HEK293 (cell line): Measurements from ENCODE around the gene RHBDD2.

Source experiments
- CTCF ChIA-PET: fragments of 350-600 bp; formaldehyde crosslinking; extraction: SDS; loops from one replicate; lab custom pipeline; 2021; ENCODE audit warnings: antibody characterized with exemption; lab: Yijun Ruan, JAX
- POLR2A ChIA-PET: fragments of 300-600 bp; formaldehyde crosslinking; extraction: SDS; loops from one replicate; lab custom pipeline; 2020; ENCODE audit warnings: antibody characterized with exemption, inconsistent platforms; lab: Yijun Ruan, JAX
- H3K27ac ChIP-seq: fragments of 200-500 bp; sonication (Bioruptor generic); 2 replicates; pipeline ENCODE4 v1.5.1; 2014; ENCODE audit warnings: low read depth, low read length, control low read depth, inconsistent platforms; ENCODE audit errors: extremely low read depth
- H3K36me3 ChIP-seq, 2 experiments: fragments of 200-500 bp in 1 of 2; sonication (Bioruptor generic) in 1 of 2; 1 replicate in 1 of 2; 2 replicates in 1 of 2; pipeline ENCODE4 v1.5.1; 2014 to 2017; ENCODE audit warnings: inconsistent platforms in 2 of 2, low read length in 2 of 2; ENCODE audit not compliant: control insufficient read depth in 2 of 2, insufficient read depth in 1 of 2
- H3K4me1 ChIP-seq: fragments of 200-500 bp; sonication (Bioruptor generic); 2 replicates; pipeline ENCODE4 v1.5.1; 2014; ENCODE audit warnings: mild to moderate bottlenecking, low read length, inconsistent platforms; ENCODE audit not compliant: control insufficient read depth, insufficient read depth
- H3K4me3 ChIP-seq: 2 replicates; pipeline ENCODE4 v1.5.1; 2011; ENCODE audit warnings: low read depth, mild to moderate bottlenecking, control low read depth, low read length, moderate library complexity
- H3K9me3 ChIP-seq: fragments of 200-500 bp; sonication (Bioruptor generic); 2 replicates; pipeline ENCODE4 v1.5.1; 2014; ENCODE audit warnings: low read depth, low read length, inconsistent platforms; ENCODE audit not compliant: control insufficient read depth, insufficient read depth
- EGR2 ChIP-seq: fragments of 450-650 bp; formaldehyde crosslinking; IDR thresholded peaks from 2 replicates; pipeline ENCODE4 v1.5.1; 2016; ENCODE audit warnings: low read depth, missing biosample characterization, missing genetic modification characterization
- ELK4 ChIP-seq: IDR thresholded peaks from 2 replicates; pipeline ENCODE4 v1.6.1; 2011; ENCODE audit warnings: mild to moderate bottlenecking, low read depth, low read length, borderline replicate concordance
- MEIS1 ChIP-seq: sonication (generic); formaldehyde crosslinking; IDR thresholded peaks from 2 replicates; pipeline ENCODE4 v1.8.1; 2022; ENCODE audit warnings: missing genetic modification reagents, mild to moderate bottlenecking, borderline replicate concordance
- MYNN ChIP-seq: fragments of 450-650 bp; formaldehyde crosslinking; IDR thresholded peaks from 2 replicates; pipeline ENCODE4 v1.5.1; 2016; ENCODE audit warnings: missing biosample characterization, missing genetic modification characterization, borderline replicate concordance
- REST ChIP-seq: fragments of 450-650 bp; formaldehyde crosslinking; IDR thresholded peaks from 2 replicates; pipeline ENCODE4 v1.5.1; 2016; ENCODE audit warnings: missing biosample characterization, missing genetic modification characterization
- SP2 ChIP-seq: fragments of 450-650 bp; formaldehyde crosslinking; IDR thresholded peaks from 2 replicates; pipeline ENCODE4 v1.5.1; 2016; ENCODE audit warnings: missing biosample characterization, missing genetic modification characterization
- ZIC2 ChIP-seq: fragments of 450-650 bp; formaldehyde crosslinking; IDR thresholded peaks from 2 replicates; pipeline ENCODE4 v1.5.1; 2016; ENCODE audit warnings: missing biosample characterization, missing genetic modification characterization
- ZNF302 ChIP-seq: fragments of 450-650 bp; formaldehyde crosslinking; IDR thresholded peaks from 2 replicates; pipeline ENCODE4 v1.5.1; 2016; ENCODE audit warnings: missing biosample characterization, missing genetic modification characterization, low read depth
- ZNF366 ChIP-seq: fragments of 450-650 bp; formaldehyde crosslinking; conservative IDR thresholded peaks from 2 replicates; pipeline ENCODE4 v1.5.1; 2016; ENCODE audit warnings: missing biosample characterization, missing genetic modification characterization
- ZNF423 ChIP-seq: fragments of 450-650 bp; formaldehyde crosslinking; IDR thresholded peaks from 2 replicates; pipeline ENCODE4 v1.5.1; 2016; ENCODE audit warnings: missing biosample characterization, missing genetic modification characterization
- ZNF426 ChIP-seq: fragments of 450-650 bp; formaldehyde crosslinking; IDR thresholded peaks from 2 replicates; pipeline ENCODE4 v1.5.1; 2017; ENCODE audit warnings: missing biosample characterization, missing genetic modification characterization, mild to moderate bottlenecking, inconsistent platforms, moderate library complexity
- ZNF449 ChIP-seq: fragments of 450-650 bp; formaldehyde crosslinking; IDR thresholded peaks from 2 replicates; pipeline ENCODE4 v1.5.1; 2017; ENCODE audit warnings: missing biosample characterization, mild to moderate bottlenecking, missing genetic modification characterization, moderate library complexity
- ZNF510 ChIP-seq: fragments of 450-650 bp; formaldehyde crosslinking; IDR thresholded peaks from 2 replicates; pipeline ENCODE4 v1.5.1; 2018; ENCODE audit warnings: mild to moderate bottlenecking, missing genetic modification characterization, missing biosample characterization; ENCODE audit not compliant: insufficient replicate concordance
- ZNF555 ChIP-seq: fragments of 450-650 bp; formaldehyde crosslinking; conservative IDR thresholded peaks from 2 replicates; pipeline ENCODE4 v1.5.1; 2017; ENCODE audit warnings: missing biosample characterization, mild to moderate bottlenecking, missing genetic modification characterization, inconsistent platforms
- ZNF560 ChIP-seq: fragments of 450-650 bp; formaldehyde crosslinking; IDR thresholded peaks from 2 replicates; pipeline ENCODE4 v1.5.1; 2017; ENCODE audit warnings: missing biosample characterization, missing genetic modification characterization, borderline replicate concordance
- ZNF660 ChIP-seq: fragments of 450-650 bp; IDR thresholded peaks from 2 replicates; pipeline ENCODE4 v1.5.1; 2018; ENCODE audit warnings: missing biosample characterization, mild to moderate bottlenecking, missing genetic modification characterization
- ZNF704 ChIP-seq: fragments of 450-650 bp; formaldehyde crosslinking; IDR thresholded peaks from 2 replicates; pipeline ENCODE4 v1.5.1; 2016; ENCODE audit warnings: missing biosample characterization, missing genetic modification characterization
- ZNF776 ChIP-seq: fragments of 450-650 bp; formaldehyde crosslinking; IDR thresholded peaks from 2 replicates; pipeline ENCODE4 v1.5.0; 2017; ENCODE audit warnings: missing biosample characterization, missing genetic modification characterization, borderline replicate concordance
- ZNF837 ChIP-seq: fragments of 450-650 bp; formaldehyde crosslinking; IDR thresholded peaks from 2 replicates; pipeline ENCODE4 v1.5.1; 2016; ENCODE audit warnings: missing biosample characterization, missing genetic modification characterization
- ZSCAN5A ChIP-seq: fragments of 450-650 bp; formaldehyde crosslinking; IDR thresholded peaks from 2 replicates; pipeline ENCODE4 v1.5.1; 2016; ENCODE audit warnings: missing biosample characterization, missing genetic modification characterization

The RHBDD2 gene

GRCh38 chr7:75921479-75921878, 42.6 kb downstream of the RHBDD2 start:
- ChIA-PET CTCF (no interaction called here), POLR2A (interaction anchor here (0.6 kb wide), 2 partner anchors 11 to 20 kb away, joined by 5 read pairs; no protein-coding TSS in a partner anchor)
- H3K9me3 ChIP-seq = no peaks in the 10 kb centered on the region
- no peaks in the 10 kb centered on the region for H3K4me1 ChIP-seq
- TF ChIP-seq REST (tag by site-specific recombination) (peak; percentile 96), ZNF366 (no peak)
- no peak overlapping the region for H3K4me3 ChIP-seq
- no peak overlapping the region for H3K27ac ChIP-seq
- H3K36me3 ChIP-seq = no peaks in the 10 kb centered on the region

- Histone ChIP-seq H3K4me3 (no peak overlapping the region), H3K36me3 (no peaks in the 10 kb centered on the region), H3K4me1 (no peaks in the 10 kb centered on the region), H3K9me3 (no peaks in the 10 kb centered on the region), H3K27ac (no peak overlapping the region)
- POLR2A ChIA-PET = interaction anchor here (0.6 kb wide), 1 partner anchor 15 kb away, joined by 3 read pairs; no protein-coding TSS in a partner anchor
- no peak for TF ChIP-seq ZNF776
- TF ChIP-seq ZIC2 (tag by site-specific recombination) = no peak
- CTCF ChIA-PET = no interaction called here
These were observed 44.3 kb downstream of the RHBDD2 start for GRCh38 chr7:75922966-75923603.

- H3K36me3 ChIP-seq = no peaks in the 10 kb centered on the region
- H3K4me3 ChIP-seq = no peak overlapping the region
- CTCF ChIA-PET = no interaction called here
- no peaks in the 10 kb centered on the region for H3K4me1 ChIP-seq
- H3K9me3 ChIP-seq = no peaks in the 10 kb centered on the region
- POLR2A ChIA-PET = no interaction called here
- no peak overlapping the region for H3K27ac ChIP-seq
- TF ChIP-seq ZNF510 (tag by site-specific recombination) = no peak
- no peak for TF ChIP-seq EGR2 (tag by site-specific recombination)
- no peak for TF ChIP-seq ZNF426 (tag by site-specific recombination)
- TF ChIP-seq MYNN (tag by site-specific recombination) = no peak
- no peak for TF ChIP-seq ZNF302 (tag by site-specific recombination)
- no peak for TF ChIP-seq ZNF555
- no peak for TF ChIP-seq MEIS1 (CRISPR knock-in tag)
- TF ChIP-seq SP2 (tag by site-specific recombination) = no peak
- no peak for TF ChIP-seq ELK4
- TF ChIP-seq ZNF837 (tag by site-specific recombination) = no peak
- no peak for TF ChIP-seq ZNF660 (tag by site-specific recombination)
- TF ChIP-seq ZSCAN5A (tag by site-specific recombination) = no peak
- TF ChIP-seq ZNF449 = no peak
- no peak for TF ChIP-seq ZNF560 (tag by site-specific recombination)
- no peak for TF ChIP-seq ZNF423 (tag by site-specific recombination)
- TF ChIP-seq ZNF704 (tag by site-specific recombination) = no peak
These were observed 45.4 kb downstream of the RHBDD2 start for GRCh38 chr7:75924256-75924655.
